H1 (cell line): ENCODE results near the gene APOA4. TPM values are rescaled to one million over a fixed set of nuclear protein-coding genes. Genes with fewer than 3 reads are reported as not detected.

Source experiments
- CBX5 ChIP-seq: fragments of 300-800, 300-1000 bp; sonication (generic); IDR thresholded peaks from 2 replicates; pipeline ENCODE4 v1.7.1; 2016; ENCODE audit warnings: antibody characterized with exemption, low read length, low read depth
- CHD1 ChIP-seq: IDR thresholded peaks from 2 replicates; pipeline ENCODE4 v1.6.1; 2012; ENCODE audit warnings: low read depth, low read length, improper control_type of control experiment
- CHD7 ChIP-seq: fragments of 300-600 bp; sonication (generic); IDR thresholded peaks from 2 replicates; pipeline ENCODE4 v1.7.1; 2012; ENCODE audit warnings: low read length, moderate library complexity, mild to moderate bottlenecking, inconsistent platforms; ENCODE audit not compliant: insufficient replicate concordance
- GTF2F1 ChIP-seq: IDR thresholded peaks from 2 replicates; pipeline ENCODE4 v1.6.1; 2012; ENCODE audit warnings: low read depth, low read length, improper control_type of control experiment, borderline replicate concordance
- NRF1 ChIP-seq: IDR thresholded peaks from 2 replicates; pipeline ENCODE4 v1.6.1; 2011; ENCODE audit warnings: mild to moderate bottlenecking, low read depth, low read length, improper control_type of control experiment
- SIN3A ChIP-seq, 2 experiments: IDR thresholded peaks in 1 of 2; conservative IDR thresholded peaks in 1 of 2; 2 replicates each; pipeline ENCODE4 v1.6.1; 2011 to 2012; ENCODE audit warnings: low read length in 2 of 2, improper control_type of control experiment in 1 of 2, low read depth in 1 of 2, mild to moderate bottlenecking in 1 of 2
- USF2 ChIP-seq: IDR thresholded peaks from 2 replicates; pipeline ENCODE4 v1.6.1; 2011; ENCODE audit warnings: low read length, improper control_type of control experiment
- ZNF274 ChIP-seq: IDR thresholded peaks from 2 replicates; pipeline ENCODE4 v1.7.0; 2012; ENCODE audit warnings: low read length, borderline replicate concordance; ENCODE audit errors: extremely low read depth
- polyA plus RNA-seq, 7 experiments: library from polyadenylated mRNA; depleted of rRNA in 3 of 7; stranded (reverse) in 5 of 7; unstranded in 2 of 7; fragments of >200 nt in 5 of 7; fragments of 200-250 nt in 2 of 7; gene quantifications; 1 replicate in 5 of 7; 2 replicates in 1 of 7; 4 replicates in 1 of 7; pipeline versions ENCODE4 v1.2.1 to v1.2.3, GENCODE V29; 2011 to 2013; ENCODE audit warnings: missing spikeins in 2 of 7, mixed read lengths in 2 of 7
- total RNA-seq: library from RNA; stranded (reverse); fragmentation: NEBNext Ultra II Directional; extraction: Animal tissue kit (Norgen Biotek cat#: 25700); gene quantifications from 2 replicates; pipeline ENCODE4 v1.2.1, GENCODE V29; 2021

APOA4 gene
- total and polyA plus RNA-seq, 2 of the 8 experiments (the other 6 are each of a cell fraction or from before 2014, with no cell fraction given): not detected

GRCh38 chr11:116835791-116836631, 12.9 kb upstream of the APOA4 start (continued):
- TF ChIP-seq CHD7 (no peak), ZNF274 (no peak), CHD1 (no peak), GTF2F1 (no peak), SIN3A (conservative IDR thresholded peaks at IDR 0.05 in 1 of 2, IDR thresholded peaks at IDR 0.05 in 1 of 2; ENCODE audit: low read depth in 1 of 2, low read length in 2 of 2) (no peak; a peak in 1 of 4 replicates), NRF1 (peak; percentile 45; the same call in 1 of the 2 replicates), USF2 (no peak), CBX5 (no peak)
